B cell (primary cell): Measurements from ENCODE around the gene SH3RF3. TPM values are rescaled to one million over a fixed set of nuclear protein-coding genes. Genes with fewer than 3 reads are reported as not detected.

ENCODE experiments used
- ATAC-seq: fragments of 200-7000 bp; cut with Tn5 transposase; one replicate; pipeline ENCODE4 v1.10.0; 2021; ENCODE audit warnings: low read depth, mild to moderate bottlenecking, moderate number of reproducible peaks, moderate library complexity
- CTCF ChIA-PET: fragments of 350-600 bp; sonication (Branson Sonifier 250); formaldehyde crosslinking; loops from one replicate; lab custom pipeline; 2021; ENCODE audit warnings: antibody characterized with exemption, inconsistent platforms; lab: Charles Lee
- POLR2A ChIA-PET: fragments of 350-600 bp; sonication (Branson Sonifier 250); formaldehyde crosslinking; loops from one replicate; lab custom pipeline; 2021; ENCODE audit warnings: antibody characterized with exemption; lab: Charles Lee
- DNase-seq: peaks from one replicate; pipeline ENCODE4 v3.0.0; 2013
- H2AFZ ChIP-seq: 2 replicates; pipeline ENCODE4 v1.6.1; 2012; ENCODE audit warnings: mild to moderate bottlenecking, low read depth, low read length; ENCODE audit not compliant: insufficient read depth, poor library complexity, severe bottlenecking
- H3K27ac ChIP-seq, 2 donors: 1 replicate in 1 of 2; 2 replicates in 1 of 2; pipeline ENCODE4 v1.5.1; 2012 to 2013; ENCODE audit warnings: low read length in 2 of 2, mild to moderate bottlenecking in 2 of 2, moderate library complexity in 1 of 2
- H3K27me3 ChIP-seq, 4 experiments: fragments of 200-600 bp in 1 of 4; sonication (generic) in 1 of 4; replicated peaks in 1 of 4; 1 replicate in 2 of 4; 2 replicates in 2 of 4; pipeline versions ENCODE4 v1.6.1 to v1.7.0; 2013 to 2016; ENCODE audit warnings: low read length in 3 of 4, mild to moderate bottlenecking in 2 of 4, mixed read lengths in 1 of 4, moderate library complexity in 1 of 4; ENCODE audit not compliant: insufficient read depth in 4 of 4, control insufficient read depth in 3 of 4; ENCODE audit errors: control extremely low read depth in 1 of 4
- H3K36me3 ChIP-seq, 2 experiments: replicated peaks in 1 of 2; 1 replicate in 1 of 2; 2 replicates in 1 of 2; pipeline versions ENCODE4 v1.6.1 to v1.7.1; 2013; ENCODE audit warnings: low read length in 1 of 2; ENCODE audit not compliant: insufficient read depth in 2 of 2, control insufficient read depth in 1 of 2; ENCODE audit errors: control extremely low read depth in 1 of 2, extremely low read depth in 1 of 2
- H3K4me1 ChIP-seq, 2 donors: fragments of 200-600 bp in 1 of 2; sonication (generic) in 1 of 2; 1 replicate in 1 of 2; 2 replicates in 1 of 2; pipeline versions ENCODE4 v1.5.1 to v1.6.1; 2013 to 2017; ENCODE audit warnings: low read length in 2 of 2; ENCODE audit not compliant: control insufficient read depth in 2 of 2, insufficient read depth in 2 of 2
- H3K4me2 ChIP-seq: replicated peaks from 2 replicates; pipeline ENCODE3; 2012; ENCODE audit warnings: mild to moderate bottlenecking, low read depth, low read length; ENCODE audit not compliant: poor library complexity, severe bottlenecking
- H3K4me3 ChIP-seq, 5 experiments: fragments of 200-600 bp in 1 of 5; sonication (generic) in 1 of 5; 1 replicate in 3 of 5; 2 replicates in 2 of 5; pipeline versions ENCODE4 v1.5.1 to v1.7.0; 2011 to 2016; ENCODE audit warnings: low read length in 4 of 5, mild to moderate bottlenecking in 4 of 5, low read depth in 2 of 5, control low read depth in 1 of 5, moderate library complexity in 1 of 5; ENCODE audit not compliant: insufficient read depth in 1 of 5; ENCODE audit errors: control extremely low read depth in 1 of 5, extremely low read depth in 1 of 5
- H3K79me2 ChIP-seq: fragments of 200-600 bp; sonication (generic); one replicate; pipeline ENCODE4 v1.6.0; 2016; ENCODE audit warnings: low read length; ENCODE audit not compliant: control insufficient read depth, insufficient read depth
- H3K9ac ChIP-seq: fragments of 200-600 bp; sonication (generic); 2 replicates; pipeline ENCODE4 v1.6.1; 2017; ENCODE audit warnings: mild to moderate bottlenecking, low read length, moderate library complexity
- H3K9me3 ChIP-seq, 3 donors: one replicate each; pipeline versions ENCODE4 v1.6.1 to v1.7.1; 2013; ENCODE audit warnings: low read length in 2 of 3; ENCODE audit not compliant: control insufficient read depth in 2 of 3, insufficient read depth in 1 of 3; ENCODE audit errors: control extremely low read depth in 1 of 3
- H4K20me1 ChIP-seq: 2 replicates; pipeline ENCODE4 v1.6.0; 2012; ENCODE audit warnings: mild to moderate bottlenecking, low read length; ENCODE audit not compliant: insufficient read depth, control insufficient read depth, poor library complexity, severe bottlenecking
- H3K27ac Mint-ChIP-seq: one replicate; pipeline ENCODE4 v1.8.0; 2021; ENCODE audit warnings: mixed read lengths
- H3K27me3 Mint-ChIP-seq: one replicate; pipeline ENCODE4 v1.8.0; 2021; ENCODE audit warnings: mixed read lengths
- H3K4me1 Mint-ChIP-seq: one replicate; pipeline ENCODE4 v1.8.0; 2021; ENCODE audit warnings: mixed read lengths
- H3K4me3 Mint-ChIP-seq: one replicate; pipeline ENCODE4 v1.8.0; 2021; ENCODE audit warnings: mixed read lengths
- H3K9me3 Mint-ChIP-seq: one replicate; pipeline ENCODE4 v1.8.0; 2022; ENCODE audit warnings: mixed read lengths; ENCODE audit not compliant: insufficient read depth
- EZH2 ChIP-seq: IDR thresholded peaks from 2 replicates; pipeline ENCODE4 v1.6.1; 2012; ENCODE audit warnings: borderline replicate concordance, low read depth, mild to moderate bottlenecking, moderate library complexity, low read length; ENCODE audit not compliant: insufficient read depth, poor library complexity, severe bottlenecking
- WGBS: methylation state at CpG from one replicate; pipeline ENCODE4 v1.1.5; 2013; ENCODE audit warnings: missing lambda C conversion rate; ENCODE audit not compliant: insufficient coverage; 5-methylcytosine and 5-hydroxymethylcytosine counted together
- intact Hi-C: fragments of 100-400 bp; cut with micrococcal nuclease; formaldehyde crosslinking; loops from one replicate; pipeline ENCODE4 v1.10.0; 2022
- polyA plus RNA-seq: library from polyadenylated mRNA; depleted of rRNA; stranded (reverse); fragments of >200 nt; gene quantifications from 2 replicates; pipeline ENCODE4 v1.2.3, GENCODE V29; 2012
- total RNA-seq, 2 donors: library from RNA; stranded (reverse); fragments of 120-200 nt in 1 of 2; gene quantifications; 1 replicate in 1 of 2; 2 replicates in 1 of 2; pipeline versions ENCODE4 v1.2.3 to v1.2.4, GENCODE V29; 2013 to 2022
- TF ChIP-seq, protein P1 (sequence below): fragments of 200-600 bp; IDR thresholded peaks from one replicate; pipeline ENCODE4 v1.8.0; 2022; ENCODE audit warnings: antibody characterized with exemption, mild to moderate bottlenecking

SH3RF3 gene
- total and polyA plus RNA-seq, 2 donors (not counting 1 experiment from before 2014, with no cell fraction given), result 0.07 to 1.2 TPM

DNA sequence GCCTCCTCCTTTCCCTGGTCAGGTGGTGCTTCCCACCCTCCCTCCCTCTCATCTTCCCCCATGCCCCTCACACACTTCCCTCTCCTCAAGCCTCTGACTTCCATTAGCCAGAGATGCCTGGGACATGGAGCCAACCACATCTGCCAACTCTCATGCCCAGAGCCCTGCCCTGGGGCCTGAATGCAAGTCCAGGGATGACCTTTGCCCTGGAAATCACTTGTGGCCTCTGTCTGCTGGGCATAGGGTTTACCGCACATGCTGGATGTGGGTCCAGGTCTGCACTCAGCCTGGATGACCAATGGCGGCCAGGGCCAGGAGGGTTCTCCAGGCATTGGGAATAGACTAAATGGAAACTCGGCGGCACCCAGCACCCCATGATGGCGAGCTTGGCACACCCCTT, 385.9 kb downstream of the SH3RF3 start:
- no peak overlapping the region for H3K9ac ChIP-seq
- H3K4me2 ChIP-seq, result no peak overlapping the region
- ATAC-seq, result no peak
- intact Hi-C loops, result loop anchor here (5.0 kb wide), 1 partner anchor 823 kb away; no protein-coding TSS in a partner anchor
- peaks cover 5% of the 10 kb centered on the region for H3K27me3 Mint-ChIP-seq
- H3K4me3 ChIP-seq, result no peak overlapping the region
- 95% methylated on average over 5 of the region's 5 CpGs for WGBS
- no peak overlapping the region for H3K27ac Mint-ChIP-seq
- CTCF ChIA-PET, result interaction anchor here (1.1 kb wide), 1 partner anchor 16 kb away, joined by 3 read pairs; no protein-coding TSS in a partner anchor
- no peak overlapping the region for H3K27ac ChIP-seq
- no peaks in the 10 kb centered on the region for H3K79me2 ChIP-seq
- no peak overlapping the region for H2AFZ ChIP-seq
- no peaks in the 10 kb centered on the region for H3K36me3 ChIP-seq
- H3K9me3 ChIP-seq, result no peaks in the 10 kb centered on the region
- POLR2A ChIA-PET, result no interaction called here
- DNase-seq, result no peak
- no peaks in the 10 kb centered on the region for H3K27me3 ChIP-seq
- no peaks in the 10 kb centered on the region for H3K4me1 ChIP-seq
- TF ChIP-seq, protein P1, sequence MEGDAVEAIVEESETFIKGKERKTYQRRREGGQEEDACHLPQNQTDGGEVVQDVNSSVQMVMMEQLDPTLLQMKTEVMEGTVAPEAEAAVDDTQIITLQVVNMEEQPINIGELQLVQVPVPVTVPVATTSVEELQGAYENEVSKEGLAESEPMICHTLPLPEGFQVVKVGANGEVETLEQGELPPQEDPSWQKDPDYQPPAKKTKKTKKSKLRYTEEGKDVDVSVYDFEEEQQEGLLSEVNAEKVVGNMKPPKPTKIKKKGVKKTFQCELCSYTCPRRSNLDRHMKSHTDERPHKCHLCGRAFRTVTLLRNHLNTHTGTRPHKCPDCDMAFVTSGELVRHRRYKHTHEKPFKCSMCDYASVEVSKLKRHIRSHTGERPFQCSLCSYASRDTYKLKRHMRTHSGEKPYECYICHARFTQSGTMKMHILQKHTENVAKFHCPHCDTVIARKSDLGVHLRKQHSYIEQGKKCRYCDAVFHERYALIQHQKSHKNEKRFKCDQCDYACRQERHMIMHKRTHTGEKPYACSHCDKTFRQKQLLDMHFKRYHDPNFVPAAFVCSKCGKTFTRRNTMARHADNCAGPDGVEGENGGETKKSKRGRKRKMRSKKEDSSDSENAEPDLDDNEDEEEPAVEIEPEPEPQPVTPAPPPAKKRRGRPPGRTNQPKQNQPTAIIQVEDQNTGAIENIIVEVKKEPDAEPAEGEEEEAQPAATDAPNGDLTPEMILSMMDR, result no peak
- TF ChIP-seq EZH2, result no peak
- no peaks in the 10 kb centered on the region for H4K20me1 ChIP-seq
- no peaks in the 10 kb centered on the region for H3K4me1 Mint-ChIP-seq
- no peak overlapping the region for H3K4me3 Mint-ChIP-seq
- no peaks in the 10 kb centered on the region for H3K9me3 Mint-ChIP-seq

DNA sequence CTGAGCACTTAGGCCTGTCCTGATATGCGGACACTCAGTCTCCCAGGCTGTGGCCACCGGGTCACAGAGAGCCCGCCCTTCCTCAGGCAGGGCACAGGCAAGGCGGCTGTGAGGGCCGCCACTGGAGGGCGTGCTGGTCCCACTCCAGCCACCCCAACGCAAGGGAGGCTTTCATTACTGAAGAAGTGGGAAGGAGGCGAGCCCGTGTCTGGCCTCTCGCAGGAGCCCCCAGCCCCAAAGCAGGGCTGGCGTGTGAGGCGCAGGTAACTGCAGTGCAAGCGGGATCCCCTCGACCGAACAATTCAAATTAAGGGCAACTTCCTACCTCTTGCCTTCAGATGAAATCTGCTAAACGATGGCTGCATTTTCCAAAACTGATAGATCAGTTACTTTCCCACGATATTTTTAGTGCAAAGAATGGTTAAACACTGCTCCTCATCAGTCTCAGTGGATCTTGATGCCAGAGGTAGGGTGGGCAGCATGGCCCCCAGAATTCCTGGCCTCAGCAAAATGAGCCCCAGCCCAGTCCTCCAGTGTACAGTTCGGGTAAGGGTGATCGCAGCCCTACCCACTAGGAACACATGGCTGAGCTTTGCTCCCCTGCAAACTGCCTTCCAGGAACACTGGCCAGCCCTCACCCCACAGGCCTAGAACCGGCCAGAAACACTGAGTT, 387.6 kb downstream of the SH3RF3 start:
- ATAC-seq, result no peak
- H2AFZ ChIP-seq, result no peak overlapping the region
- no peak for DNase-seq
- H3K4me3 ChIP-seq, result no peak overlapping the region
- H3K9me3 Mint-ChIP-seq, result no peaks in the 10 kb centered on the region
- no peak overlapping the region for H3K9ac ChIP-seq
- no peak overlapping the region for H3K4me2 ChIP-seq
- POLR2A ChIA-PET, result no interaction called here
- TF ChIP-seq, protein P1, result no peak
- TF ChIP-seq EZH2, result no peak
- H3K36me3 ChIP-seq, result no peaks in the 10 kb centered on the region
- no peaks in the 10 kb centered on the region for H3K79me2 ChIP-seq
- H3K27ac ChIP-seq, result no peak overlapping the region
- H3K4me1 Mint-ChIP-seq, result no peaks in the 10 kb centered on the region
- H3K27me3 Mint-ChIP-seq, result no peaks in the 10 kb centered on the region
- H4K20me1 ChIP-seq, result no peaks in the 10 kb centered on the region
- intact Hi-C loops, result no loop called here
- CTCF ChIA-PET, result interaction anchor here (1.1 kb wide), 1 partner anchor 14 kb away, joined by 3 read pairs; no protein-coding TSS in a partner anchor
- WGBS, result 86% methylated on average over 14 of the region's 20 CpGs
- no peaks in the 10 kb centered on the region for H3K27me3 ChIP-seq
- H3K9me3 ChIP-seq, result no peaks in the 10 kb centered on the region
- H3K4me1 ChIP-seq, result no peaks in the 10 kb centered on the region
- H3K27ac Mint-ChIP-seq, result no peak overlapping the region
- no peak overlapping the region for H3K4me3 Mint-ChIP-seq
